Cardiac fibroblast (primary cell): ENCODE measurements around the gene HIVEP2.

ENCODE experiments used
- DNase-seq, 2 donors: peaks; one replicate each; pipeline versions ENCODE4 v3.0.0 to v3.0.0-alpha.2; 2010; ENCODE audit warnings: low read depth in 2 of 2
- H3K4me3 ChIP-seq, 2 donors: replicated peaks in 1 of 2; 1 replicate in 1 of 2; 2 replicates in 1 of 2; pipeline ENCODE4 v1.5.1; 2011; ENCODE audit warnings: low read depth in 2 of 2, low read length in 2 of 2, mild to moderate bottlenecking in 2 of 2, moderate library complexity in 1 of 2
- CTCF ChIP-seq: IDR thresholded peaks from one replicate; pipeline ENCODE4 v1.5.1; 2011; ENCODE audit warnings: low read depth, mild to moderate bottlenecking, low read length, inconsistent platforms

The HIVEP2 gene

GRCh38 chr6:142787422-142787821, 157.6 kb downstream of the HIVEP2 start:
- no peak for DNase-seq
- no peak overlapping the region for H3K4me3 ChIP-seq
- TF ChIP-seq CTCF, result no peak

GRCh38 chr6:142786476-142786875, 158.5 kb downstream of the HIVEP2 start:
- peak in 1 of 2 donors; percentile 51 for DNase-seq
- TF ChIP-seq CTCF, result no peak
- H3K4me3 ChIP-seq, result no peak overlapping the region

GRCh38 chr6:142784344-142784743, 160.6 kb downstream of the HIVEP2 start:
- no peak overlapping the region for H3K4me3 ChIP-seq
- TF ChIP-seq CTCF, result no peak
- DNase-seq, result no peak

GRCh38 chr6:142783499-142783898, 161.5 kb downstream of the HIVEP2 start:
- no peak overlapping the region for H3K4me3 ChIP-seq
- TF ChIP-seq CTCF, result no peak
- DNase-seq, result no peak

GRCh38 chr6:142781129-142781528, 163.8 kb downstream of the HIVEP2 start:
- DNase-seq, result peak; percentile 8 to 18
- TF ChIP-seq CTCF, result no peak
- no peak overlapping the region for H3K4me3 ChIP-seq

- no peak overlapping the region for H3K4me3 ChIP-seq
- DNase-seq, result no peak
- TF ChIP-seq CTCF, result no peak
These were observed 170.9 kb downstream of the HIVEP2 start for GRCh38 chr6:142773859-142774648.

- no peak for TF ChIP-seq CTCF
- DNase-seq, result no peak
- no peak overlapping the region for H3K4me3 ChIP-seq
These were observed 171.7 kb downstream of the HIVEP2 start for GRCh38 chr6:142773324-142773723.
